OCI-LY3 (cell line): ENCODE results near the gene CYP11A1.

Experiments used
- H2AFZ ChIP-seq: fragments of 200-600, 300-600 bp; shearing (Covaris generic); 2 replicates; pipeline ENCODE4 v1.6.0; 2014; ENCODE audit warnings: antibody characterized with exemption, low read depth, low read length
- H3K27ac ChIP-seq: fragments of 200-600, 300-600 bp; sonication (generic); 2 replicates; pipeline ENCODE4 v1.5.1; 2014; ENCODE audit warnings: mild to moderate bottlenecking, low read length, moderate library complexity, mixed read lengths
- H3K27me3 ChIP-seq: fragments of 200-600, 300-600 bp; sonication (generic); 2 replicates; pipeline ENCODE4 v1.6.1; 2014; ENCODE audit warnings: low read depth, low read length, mixed read lengths
- H3K36me3 ChIP-seq: fragments of 200-600, 300-600 bp; sonication (generic); replicated peaks from 2 replicates; pipeline ENCODE3; 2014; ENCODE audit warnings: low read depth, low read length, mixed read lengths
- H3K4me1 ChIP-seq: fragments of 300-600, 200-600 bp; sonication (generic); 2 replicates; pipeline ENCODE4 v1.6.1; 2014; ENCODE audit warnings: low read length, mixed read lengths
- H3K4me2 ChIP-seq: fragments of 200-600, 300-600 bp; sonication (generic); 2 replicates; pipeline ENCODE4 v1.6.1; 2014; ENCODE audit warnings: low read length, mixed read lengths
- H3K4me3 ChIP-seq: fragments of 300-600, 200-600 bp; sonication (generic); 2 replicates; pipeline ENCODE4 v1.5.1; 2014; ENCODE audit warnings: antibody characterized with exemption, mild to moderate bottlenecking, low read length, moderate library complexity
- H3K79me2 ChIP-seq: fragments of 300-600, 200-600 bp; shearing (Covaris generic); 2 replicates; pipeline ENCODE4 v1.6.1; 2014; ENCODE audit warnings: mild to moderate bottlenecking, low read length, mixed read lengths
- H3K9ac ChIP-seq: fragments of 300-600, 200-600 bp; shearing (Covaris generic); 2 replicates; pipeline ENCODE4 v1.6.0; 2014; ENCODE audit warnings: mild to moderate bottlenecking, low read length, moderate library complexity
- H3K9me3 ChIP-seq: fragments of 200-600, 300-600 bp; shearing (Covaris generic); 2 replicates; pipeline ENCODE4 v1.6.1; 2014; ENCODE audit warnings: low read length, mixed read lengths; ENCODE audit not compliant: insufficient read depth
- H4K20me1 ChIP-seq: fragments of 200-600, 300-600 bp; sonication (generic); 2 replicates; pipeline ENCODE4 v1.6.1; 2016; ENCODE audit warnings: low read length, mixed read lengths; ENCODE audit not compliant: insufficient read depth
- CTCF ChIP-seq: fragments of 200-600, 300-600 bp; sonication (generic); IDR thresholded peaks from 2 replicates; pipeline ENCODE4 v1.5.1; 2014; ENCODE audit warnings: antibody characterized with exemption, low read length, low read depth
- EZH2phosphoT487 ChIP-seq: fragments of 200-600 bp; shearing (Covaris generic); IDR thresholded peaks from 2 replicates; pipeline ENCODE4 v1.6.1; 2018; ENCODE audit warnings: antibody characterized with exemption, mixed run types, low read depth

CYP11A1 gene

GRCh38 chr15:74410502-74410901 lies 43.1 kb upstream of the CYP11A1 start:
- Histone ChIP-seq H3K4me3 (no peak overlapping the region), H3K79me2 (peaks cover 43% of the 10 kb centered on the region), H3K4me2 (no peak overlapping the region), H3K36me3 (peaks cover 84% of the 10 kb centered on the region), H3K4me1 (peaks cover 17% of the 10 kb centered on the region), H3K27ac (no peak overlapping the region), H3K9me3 (no peaks in the 10 kb centered on the region), H2AFZ (no peak overlapping the region), H3K27me3 (no peaks in the 10 kb centered on the region), H3K9ac (no peak overlapping the region), H4K20me1 (peaks cover 80% of the 10 kb centered on the region)
- TF ChIP-seq CTCF: no peak
- no peak for TF ChIP-seq EZH2phosphoT487

GRCh38 chr15:74409225-74409624 lies 41.8 kb upstream of the CYP11A1 start:
- Histone ChIP-seq H3K79me2 (peaks cover 30% of the 10 kb centered on the region), H4K20me1 (peaks cover 67% of the 10 kb centered on the region), H2AFZ (no peak overlapping the region), H3K27me3 (no peaks in the 10 kb centered on the region), H3K4me1 (peaks cover 30% of the 10 kb centered on the region), H3K9me3 (no peaks in the 10 kb centered on the region), H3K4me2 (no peak overlapping the region), H3K27ac (peak overlapping the region; percentile 95; the same call in 1 of the 2 replicates), H3K9ac (no peak overlapping the region), H3K36me3 (peaks cover 77% of the 10 kb centered on the region), H3K4me3 (no peak overlapping the region)
- TF ChIP-seq EZH2phosphoT487 (no peak), CTCF (no peak)

GRCh38 chr15:74408815-74409214 lies 41.4 kb upstream of the CYP11A1 start:
- H3K36me3 ChIP-seq: peaks cover 73% of the 10 kb centered on the region
- H4K20me1 ChIP-seq: peaks cover 63% of the 10 kb centered on the region
- H3K4me3 ChIP-seq: no peak overlapping the region
- H3K27ac ChIP-seq: peak overlapping the region; percentile 95
- no peaks in the 10 kb centered on the region for H3K9me3 ChIP-seq
- no peak overlapping the region for H3K9ac ChIP-seq
- no peaks in the 10 kb centered on the region for H3K27me3 ChIP-seq
- TF ChIP-seq CTCF: no peak
- no peak for TF ChIP-seq EZH2phosphoT487
- no peak overlapping the region for H2AFZ ChIP-seq
- H3K4me2 ChIP-seq: no peak overlapping the region
- peaks cover 26% of the 10 kb centered on the region for H3K79me2 ChIP-seq
- H3K4me1 ChIP-seq: peaks cover 34% of the 10 kb centered on the region

GRCh38 chr15:74408385-74408784 lies 40.9 kb upstream of the CYP11A1 start:
- no peak overlapping the region for H3K4me2 ChIP-seq
- H3K9me3 ChIP-seq: no peaks in the 10 kb centered on the region
- no peak overlapping the region for H3K9ac ChIP-seq
- no peaks in the 10 kb centered on the region for H3K27me3 ChIP-seq
- H3K4me3 ChIP-seq: no peak overlapping the region
- no peak overlapping the region for H2AFZ ChIP-seq
- H4K20me1 ChIP-seq: peaks cover 58% of the 10 kb centered on the region
- H3K79me2 ChIP-seq: peaks cover 21% of the 10 kb centered on the region
- TF ChIP-seq EZH2phosphoT487: no peak
- no peak for TF ChIP-seq CTCF
- peak overlapping the region; percentile 95 for H3K27ac ChIP-seq
- H3K4me1 ChIP-seq: peaks cover 38% of the 10 kb centered on the region
- peaks cover 68% of the 10 kb centered on the region for H3K36me3 ChIP-seq
